Jurkat, Clone E6-1 (cell line): ENCODE data around the gene CPVL.

Experiments
- DNase-seq: peaks from one replicate; pipeline ENCODE4 v3.0.0-alpha.2; 2011; ENCODE audit warnings: low read depth, low spot score
- H3K4me3 ChIP-seq: 2 replicates; pipeline ENCODE4 v1.5.1; 2011; ENCODE audit warnings: mild to moderate bottlenecking, low read length, control low read depth, moderate library complexity

The CPVL gene

DNA sequence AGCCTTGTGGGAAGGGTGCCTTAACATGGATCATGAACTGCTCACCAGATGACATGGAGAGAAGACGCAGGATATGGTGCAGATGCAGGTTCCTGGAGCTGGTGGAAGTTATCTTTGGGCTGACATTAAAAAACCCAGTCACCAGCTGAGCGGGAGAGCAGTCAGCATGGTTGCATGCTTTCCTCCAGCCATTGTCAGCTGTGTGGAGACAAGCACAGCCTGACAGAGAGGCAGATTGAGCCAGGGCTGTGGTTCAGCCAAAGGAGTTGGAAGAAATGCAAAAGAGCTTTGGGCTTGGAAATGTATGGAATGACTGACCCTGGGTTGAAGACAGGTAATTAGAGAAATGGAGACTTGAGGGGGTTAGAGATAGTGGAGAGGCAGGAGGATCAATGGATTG is 79.7 kb downstream of the CPVL start:
- no peak overlapping the region for H3K4me3 ChIP-seq
- no peak for DNase-seq

DNA sequence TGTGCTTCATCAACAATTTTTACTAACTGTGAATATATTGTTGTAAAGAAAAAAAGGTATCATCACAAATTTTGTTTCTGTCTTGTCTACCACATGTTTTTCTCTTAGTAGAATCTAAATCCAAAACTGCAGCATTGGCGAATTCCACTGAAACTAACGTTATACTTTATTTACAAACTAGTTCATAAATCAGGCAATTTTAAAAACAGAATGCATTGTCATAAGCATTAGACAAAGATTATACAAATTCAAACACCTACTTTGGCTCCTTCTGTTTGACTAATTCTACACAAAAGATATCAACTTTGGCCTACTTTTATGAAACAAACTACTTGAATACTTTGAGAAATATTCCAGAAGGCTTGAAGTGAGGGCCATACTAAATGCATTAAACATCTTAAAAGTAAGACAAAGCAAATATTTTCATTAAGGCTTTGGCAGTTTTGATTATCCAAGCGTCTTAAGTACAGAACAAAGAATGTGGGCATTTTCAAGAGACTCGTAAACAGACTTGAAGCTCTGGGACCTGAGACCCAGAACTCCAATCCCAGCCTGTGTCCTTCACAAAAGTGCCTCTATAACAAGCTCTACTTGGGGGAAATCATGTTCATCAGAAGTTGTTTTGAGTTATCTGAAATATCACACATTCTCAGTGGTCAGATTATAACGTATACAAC is 81.0 kb downstream of the CPVL start:
- no peak for DNase-seq
- no peak overlapping the region for H3K4me3 ChIP-seq

DNA sequence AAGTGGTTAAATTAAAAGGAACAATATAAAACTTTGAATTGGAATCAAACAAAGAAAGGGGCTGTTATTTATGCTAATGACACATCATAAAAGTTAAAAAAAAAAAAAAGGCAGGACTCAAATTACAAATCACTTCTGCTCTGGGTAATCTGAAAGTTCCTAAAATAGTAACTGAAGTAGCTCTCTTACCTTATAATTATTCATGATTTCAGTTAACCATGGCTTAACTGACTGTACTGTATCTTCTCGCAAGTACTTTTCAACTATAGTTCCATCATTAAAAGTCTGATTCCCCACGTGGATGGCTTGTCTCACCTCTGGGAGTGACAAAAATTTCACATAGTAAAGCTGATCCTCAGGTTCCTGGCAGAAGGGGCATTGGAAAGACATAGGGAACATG is 82.5 kb downstream of the CPVL start:
- no peak for DNase-seq
- no peak overlapping the region for H3K4me3 ChIP-seq

DNA sequence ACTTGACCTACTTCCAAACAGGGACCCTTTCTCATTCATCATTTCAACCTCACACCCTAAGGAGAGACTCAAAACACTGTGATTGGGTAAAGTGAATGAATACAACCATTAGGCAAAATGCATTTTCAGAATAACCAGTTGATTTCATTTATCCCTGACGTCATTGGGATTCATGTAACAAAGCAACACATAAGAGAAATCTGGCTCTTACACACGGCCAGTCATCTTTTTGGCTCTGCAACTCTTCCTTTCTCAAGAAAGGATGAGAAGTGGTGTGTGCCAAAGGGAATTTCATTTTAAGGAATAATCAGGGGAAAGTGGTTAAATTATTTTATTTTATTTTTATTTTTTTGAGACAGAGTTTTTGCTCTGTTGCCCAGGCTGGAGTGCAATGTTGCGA is 83.1 kb downstream of the CPVL start:
- no peak overlapping the region for H3K4me3 ChIP-seq
- no peak for DNase-seq

DNA sequence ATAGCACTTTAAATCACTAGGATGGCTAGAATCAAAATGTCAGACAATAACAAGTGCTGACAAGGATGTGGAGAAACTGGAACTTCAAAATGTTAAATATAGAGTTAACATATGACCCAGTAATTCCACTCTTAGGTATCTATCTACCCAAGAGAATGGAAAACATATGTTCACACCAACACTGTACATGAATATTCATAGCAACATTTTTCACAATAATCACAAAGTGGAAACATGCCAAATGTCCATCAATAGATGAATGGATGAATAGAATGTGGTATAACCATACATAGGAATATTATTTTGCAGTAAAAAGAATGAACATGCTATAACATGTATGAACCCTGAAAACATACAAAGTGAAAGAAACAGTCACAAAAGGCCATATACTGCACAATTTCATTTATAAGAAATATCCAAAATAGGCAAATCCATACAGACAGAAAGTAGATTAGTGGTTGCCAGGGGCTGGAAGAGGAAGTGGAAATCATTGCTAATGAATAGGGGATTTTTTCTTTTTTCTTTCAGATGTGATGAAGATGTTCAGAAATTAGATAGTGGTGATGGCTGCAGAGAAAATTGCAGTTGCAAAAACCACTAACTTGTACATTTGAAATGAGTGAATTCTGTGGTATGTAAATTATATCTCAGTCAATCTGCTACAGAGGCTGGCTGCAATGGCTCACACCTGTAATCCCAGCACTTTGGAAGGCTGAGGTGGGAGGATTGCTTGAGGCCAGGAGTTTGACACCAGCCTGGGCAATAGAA is 93.0 kb downstream of the CPVL start:
- DNase-seq: no peak

DNA sequence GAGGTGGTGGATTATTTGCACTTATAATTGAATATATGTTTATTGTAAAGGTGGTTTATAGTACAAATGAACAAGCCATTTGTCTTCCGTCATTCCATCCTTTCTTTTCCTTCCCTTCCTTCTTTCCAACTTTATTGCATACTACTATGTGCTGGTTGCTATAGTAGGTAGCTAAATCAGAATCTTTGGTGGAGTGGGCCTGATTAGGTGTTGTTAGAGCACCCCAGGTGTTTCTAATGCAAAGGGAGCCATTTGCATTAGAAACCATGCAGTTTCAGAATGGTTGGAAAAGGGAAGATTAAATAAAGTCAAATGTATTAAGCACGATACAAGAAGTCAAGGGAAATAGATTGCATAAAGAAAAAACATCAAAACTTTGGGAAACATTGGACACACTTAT is 99.4 kb downstream of the CPVL start:
- no peak overlapping the region for H3K4me3 ChIP-seq
- DNase-seq: no peak

More for the DNA sequence above, 93.0 kb downstream of the CPVL start:
- no peak overlapping the region for H3K4me3 ChIP-seq

DNA sequence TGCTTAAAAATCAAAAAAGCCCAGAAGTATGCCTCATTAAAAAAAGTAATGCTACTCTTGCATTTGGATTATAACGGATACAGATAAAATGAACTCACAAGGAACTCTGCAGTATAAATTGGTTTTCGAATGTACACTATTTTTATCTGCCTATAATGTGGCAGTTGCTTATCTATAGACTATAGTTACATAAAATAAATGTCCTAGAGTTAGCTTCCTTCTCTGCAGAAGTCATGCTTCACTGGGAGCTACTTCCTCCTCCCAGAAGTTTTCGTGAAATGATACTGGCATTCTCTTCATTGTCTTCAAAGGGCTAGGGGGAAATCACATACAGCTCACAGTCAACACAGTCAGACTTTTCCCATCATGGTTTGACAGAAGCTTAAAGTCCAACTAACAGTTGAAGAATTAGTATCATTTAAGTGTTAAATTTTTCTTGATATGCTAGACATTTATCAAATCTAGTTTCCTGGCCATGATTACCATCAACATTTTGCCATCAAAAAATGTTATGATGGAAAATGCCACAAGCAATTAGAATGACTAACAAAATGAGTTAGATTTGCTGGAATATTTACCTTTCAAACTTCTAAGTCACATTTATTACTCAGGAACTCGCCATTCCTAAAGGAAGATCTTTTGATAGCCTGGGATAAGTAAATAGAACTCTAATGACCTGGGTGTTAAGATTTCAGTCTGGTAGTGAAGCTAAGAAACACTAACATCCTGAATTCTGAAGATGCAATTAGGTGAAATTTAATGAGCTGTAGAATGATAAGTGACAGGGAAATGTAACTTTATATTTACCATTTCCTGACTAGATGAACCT is 100.9 kb downstream of the CPVL start:
- DNase-seq: no peak
- no peak overlapping the region for H3K4me3 ChIP-seq

DNA sequence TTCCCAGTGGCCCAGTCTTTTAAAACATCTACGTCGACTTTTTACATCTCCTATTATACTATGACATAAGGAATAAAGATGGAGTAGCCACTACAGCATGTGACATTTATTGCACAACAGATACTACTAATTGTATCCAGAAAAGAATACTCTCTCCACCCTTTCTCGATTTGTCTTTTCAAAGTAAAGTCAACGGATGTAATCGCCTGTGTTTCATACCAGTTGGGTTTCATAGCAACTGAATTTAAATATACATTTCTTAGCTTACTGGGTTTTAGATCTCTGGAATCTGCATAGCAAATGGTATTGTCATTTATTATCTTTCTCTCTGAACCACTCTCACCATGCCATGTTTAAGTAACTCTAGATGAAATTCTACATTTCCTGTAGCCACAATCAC is 101.8 kb downstream of the CPVL start:
- no peak for DNase-seq

DNA sequence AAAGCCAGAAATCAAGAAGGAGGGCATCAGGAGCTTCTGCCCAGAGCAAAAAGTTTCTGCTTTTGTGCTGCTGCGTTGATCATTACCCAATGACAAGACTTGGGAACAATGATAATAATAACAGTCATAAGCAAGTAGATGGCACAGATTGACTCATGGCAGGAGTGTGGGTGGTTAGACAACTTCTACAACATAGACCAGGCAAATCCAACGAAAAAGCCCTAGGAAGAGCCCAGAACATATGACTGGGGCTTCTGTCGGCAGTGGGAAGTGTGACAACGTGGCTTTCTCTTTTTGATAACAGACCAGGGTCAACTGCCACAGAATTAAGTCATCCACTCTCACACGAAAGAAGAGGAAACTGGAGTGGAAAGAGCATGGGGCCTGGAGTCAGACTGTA is 102.8 kb downstream of the CPVL start:
- H3K4me3 ChIP-seq: no peak overlapping the region
- DNase-seq: no peak

More for the DNA sequence above, 101.8 kb downstream of the CPVL start:
- no peak overlapping the region for H3K4me3 ChIP-seq

DNA sequence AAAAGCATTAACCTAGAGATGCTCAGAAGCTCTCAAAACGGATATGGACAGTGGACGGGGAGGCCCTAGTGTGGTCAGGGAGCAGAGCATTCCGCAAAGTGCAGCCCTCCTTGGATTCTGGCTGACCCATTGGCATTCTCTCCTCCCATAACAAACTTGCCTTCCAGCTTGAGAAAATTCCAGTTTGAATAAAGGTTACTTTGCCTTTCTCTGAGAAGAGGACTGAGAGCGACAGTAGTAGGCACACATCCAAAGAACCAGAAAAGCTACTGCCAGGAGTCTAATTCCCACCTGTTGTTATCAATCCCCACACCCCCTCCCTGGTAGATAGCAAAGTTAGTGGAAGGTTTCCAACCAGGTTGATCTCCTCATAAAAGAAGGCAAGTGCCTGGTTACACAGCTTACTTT is 103.5 kb downstream of the CPVL start:
- H3K4me3 ChIP-seq: no peak overlapping the region
- no peak for DNase-seq

DNA sequence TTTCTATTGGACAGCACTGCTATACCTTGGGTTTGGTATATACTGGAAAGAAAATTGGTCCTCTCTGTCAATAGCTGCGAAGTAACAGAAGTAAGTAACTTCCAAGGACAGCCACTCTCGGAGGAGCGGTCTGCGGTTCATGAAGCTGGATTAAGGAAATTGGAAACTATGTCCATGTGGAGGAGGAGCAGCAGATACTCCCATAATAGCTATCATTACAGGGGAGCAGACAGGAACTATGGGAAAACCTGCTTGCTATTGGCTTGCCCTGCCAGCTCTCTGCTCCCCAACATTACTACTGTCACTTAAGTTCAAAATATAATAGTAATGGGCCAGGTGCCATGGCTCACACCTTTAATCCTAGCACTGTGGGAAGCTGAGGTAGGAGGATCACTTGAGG is 104.3 kb downstream of the CPVL start:
- DNase-seq: no peak

DNA sequence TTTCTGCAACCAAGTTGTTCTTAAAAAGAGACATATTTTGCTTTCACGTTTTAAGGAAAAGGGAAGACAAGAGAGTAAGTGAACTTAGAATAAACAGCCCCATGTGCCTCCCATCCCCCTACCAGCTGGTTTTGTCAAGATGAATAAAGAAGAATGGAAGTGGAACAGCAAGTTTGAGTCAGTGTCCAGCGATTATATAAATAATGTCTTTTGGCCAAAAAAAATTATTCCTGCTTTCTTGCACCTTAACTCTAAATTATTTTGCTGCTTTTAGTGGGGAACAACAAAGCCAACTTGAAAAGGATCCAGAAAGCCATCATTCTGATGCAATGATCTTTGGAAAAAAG is 105.8 kb downstream of the CPVL start:
- H3K4me3 ChIP-seq: no peak overlapping the region
- no peak for DNase-seq

More for the DNA sequence above, 104.3 kb downstream of the CPVL start:
- H3K4me3 ChIP-seq: no peak overlapping the region

DNA sequence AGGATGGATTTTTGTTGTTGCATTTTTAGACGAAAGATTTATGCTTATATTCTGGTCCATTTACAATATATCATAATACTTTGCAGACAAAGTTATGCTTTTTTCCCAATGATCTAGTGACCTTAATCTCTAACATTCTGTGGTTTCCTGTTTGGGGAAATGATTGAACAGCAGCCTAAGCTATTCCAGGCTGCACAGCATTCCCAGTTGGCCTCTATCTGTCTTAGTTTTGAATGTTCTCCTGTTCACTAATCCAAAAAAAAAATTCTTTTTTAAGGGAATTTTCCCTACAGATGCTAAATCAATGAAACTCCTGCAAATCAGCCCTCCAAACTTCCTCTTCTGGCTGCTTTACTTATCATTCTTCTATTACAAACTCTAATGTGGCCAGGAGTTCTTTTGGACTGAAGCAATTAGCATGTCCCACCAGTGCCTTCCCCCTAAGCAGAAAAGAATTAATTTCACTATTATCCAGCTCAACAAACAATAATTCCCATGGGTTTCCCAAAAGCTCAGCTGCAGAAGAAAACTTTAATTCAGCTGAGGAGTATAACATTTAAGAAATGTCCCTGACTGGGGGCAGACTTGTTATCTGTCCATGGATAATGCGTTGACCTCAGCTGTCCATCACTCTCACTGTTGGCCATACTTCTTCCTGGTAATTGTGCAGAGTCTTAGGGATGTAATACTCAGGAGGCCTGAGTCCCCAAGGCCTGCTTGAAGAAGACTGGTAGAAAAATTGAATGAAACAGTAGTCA is 106.3 kb downstream of the CPVL start:
- no peak for DNase-seq
- no peak overlapping the region for H3K4me3 ChIP-seq

DNA sequence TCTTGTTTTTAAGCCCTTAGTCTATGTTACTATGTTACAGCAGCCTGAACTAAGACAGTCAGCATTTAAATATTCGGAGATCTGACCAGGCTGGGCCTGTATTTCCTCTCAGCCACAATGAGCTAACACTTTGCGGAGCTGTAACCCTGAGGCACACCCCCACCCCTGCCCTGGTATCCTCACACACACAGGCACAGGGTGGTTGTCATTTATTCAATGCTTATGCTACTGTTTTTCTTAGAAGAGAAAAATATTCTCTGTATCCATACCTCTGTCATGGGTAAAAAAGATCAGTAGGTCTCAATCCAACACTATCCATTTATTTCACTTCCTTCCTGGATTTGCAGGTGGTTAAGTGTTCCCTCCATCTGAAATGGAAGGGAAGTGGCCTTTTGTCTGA is 107.9 kb downstream of the CPVL start:
- no peak for DNase-seq
- H3K4me3 ChIP-seq: no peak overlapping the region

DNA sequence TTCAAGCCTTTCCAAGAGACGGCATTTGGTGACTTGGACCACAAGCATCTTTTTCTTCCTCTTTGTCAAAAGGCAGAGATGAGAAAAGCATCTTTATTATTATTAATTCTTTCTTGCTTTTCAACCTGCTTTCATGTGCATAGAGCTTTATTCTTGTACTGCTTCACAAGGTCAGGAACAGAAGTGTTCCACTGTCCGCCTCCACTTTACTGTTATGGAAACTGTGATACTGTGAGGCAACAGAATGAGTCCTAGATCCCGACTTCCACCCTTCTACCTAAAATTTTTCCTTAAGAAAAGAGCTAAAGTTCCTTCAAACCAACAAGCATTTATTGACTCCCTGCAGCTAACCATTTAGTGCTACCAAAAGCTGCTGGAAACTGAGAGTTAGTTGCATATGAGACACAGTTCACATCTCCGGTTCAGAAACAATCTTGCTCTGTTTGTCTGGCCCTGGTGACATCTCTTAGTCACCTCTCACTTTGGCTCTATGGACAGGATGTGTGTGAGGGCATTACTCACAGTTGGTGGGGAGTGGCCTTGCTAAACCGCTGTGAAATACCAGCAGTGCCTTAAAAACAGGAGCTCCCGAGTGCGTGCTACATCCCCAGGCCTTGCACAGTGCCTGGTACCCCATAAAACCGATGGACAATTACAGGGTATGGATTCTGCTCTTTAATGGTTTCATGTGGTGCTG is 111.1 kb downstream of the CPVL start:
- DNase-seq: no peak
- no peak overlapping the region for H3K4me3 ChIP-seq

DNA sequence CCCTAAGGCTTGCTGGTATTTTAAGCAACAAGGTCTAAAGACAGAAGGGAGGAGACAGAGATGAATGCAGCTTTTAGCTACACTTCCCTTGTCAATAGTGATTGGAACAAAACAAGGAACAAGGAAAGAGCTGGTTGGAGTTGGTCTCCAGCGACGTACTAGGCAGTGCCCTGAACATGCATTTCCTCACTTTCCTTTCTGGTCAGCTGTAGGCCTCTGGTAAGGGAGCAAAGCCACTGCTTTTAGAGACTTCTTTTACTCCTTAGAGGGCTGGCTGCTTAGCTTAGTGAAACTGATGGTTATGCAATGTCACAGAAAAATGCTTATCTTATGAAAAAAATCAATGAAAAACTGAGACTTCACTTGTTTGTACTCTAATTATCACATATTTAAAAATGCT is 112.8 kb downstream of the CPVL start:
- DNase-seq: no peak
- H3K4me3 ChIP-seq: no peak overlapping the region

DNA sequence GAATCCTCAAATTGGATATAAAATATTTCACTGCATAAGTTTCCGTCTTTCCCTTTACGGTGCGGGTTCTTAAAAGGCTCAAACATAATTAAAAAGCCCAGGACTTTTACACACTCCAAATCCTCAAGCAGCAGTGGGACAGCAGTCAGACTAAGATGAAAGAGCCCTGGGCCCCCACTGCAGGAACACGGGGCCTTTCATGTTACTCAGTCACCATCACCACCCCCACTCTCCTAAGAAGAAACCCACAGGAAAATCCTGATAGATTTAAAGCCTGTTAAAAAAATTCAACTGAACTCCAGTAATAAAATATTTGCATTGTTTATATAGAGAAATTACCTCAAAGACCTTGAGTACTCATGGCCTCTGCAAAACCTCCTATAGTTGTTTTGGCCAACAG is 114.2 kb downstream of the CPVL start:
- DNase-seq: no peak
- H3K4me3 ChIP-seq: no peak overlapping the region

DNA sequence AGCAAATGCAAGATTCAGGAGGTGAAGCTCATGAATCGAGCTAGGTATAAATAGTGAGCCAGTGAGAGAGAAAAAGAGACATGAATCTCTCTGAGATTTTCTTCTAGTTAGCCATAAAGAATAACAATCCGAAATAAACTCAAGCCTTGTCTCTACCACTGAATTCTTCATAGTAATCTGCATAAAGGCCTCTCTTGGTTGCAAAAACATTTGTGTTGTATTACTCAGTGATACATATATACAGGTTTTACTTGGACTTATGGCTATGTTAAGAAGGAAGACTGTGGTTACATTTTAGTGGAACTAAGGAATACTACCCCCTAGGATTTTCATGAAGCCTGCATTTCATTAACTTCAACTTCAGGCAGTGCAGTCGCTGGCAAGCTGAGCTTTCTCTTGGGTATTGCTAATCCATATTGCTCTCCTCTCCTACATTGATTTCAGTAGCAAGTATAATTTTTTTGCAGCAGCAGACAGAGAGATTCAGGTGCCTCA is 115.5 kb downstream of the CPVL start:
- H3K4me3 ChIP-seq: no peak overlapping the region
- no peak for DNase-seq
